Measurements from ENCODE around the gene CFD. TPM values are rescaled to one million over a fixed set of nuclear protein-coding genes. Genes with fewer than 3 reads are reported as not detected.

The CFD gene
- polyA plus RNA-seq, 1 donor from 2014 or later: 5.3 TPM

- TF ChIP-seq SMC3 (conservative IDR thresholded peaks at IDR 0.05; ENCODE audit: poor library complexity) (no peak), MXI1 (conservative IDR thresholded peaks at IDR 0.05; ENCODE audit: poor library complexity, severe bottlenecking) (no peak), TAF1 (IDR thresholded peaks at IDR 0.05; ENCODE audit: low read depth) (no peak), CTCF (IDR thresholded peaks at IDR 0.05; ENCODE audit: poor library complexity, severe bottlenecking) (no peak), REST (IDR thresholded peaks at IDR 0.05; ENCODE audit: borderline replicate concordance) (no peak), POLR2AphosphoS5 (IDR thresholded peaks at IDR 0.05) (no peak), RAD21 (conservative IDR thresholded peaks at IDR 0.05) (no peak), EZH2 (IDR thresholded peaks at IDR 0.05; ENCODE audit: borderline replicate concordance, insufficient read depth, low read length, poor library complexity, severe bottlenecking) (no peak), EP300 (conservative IDR thresholded peaks at IDR 0.05; ENCODE audit: poor library complexity, severe bottlenecking) (no peak)
- Histone ChIP-seq H3K4me2 (ENCODE audit: low read length) (no peak overlapping the region), H4K20me1 (ENCODE audit: insufficient read depth) (no peaks in the 10 kb centered on the region)
These were observed 8.5 kb downstream of the CFD start for GRCh38 chr19:867855-868457.

GRCh38 chr19:868458-869244 is 9.2 kb downstream of the CFD start:
- no peak overlapping the region for H3K27ac ChIP-seq (ENCODE audit: low read length)
- no peaks in the 10 kb centered on the region for H3K27me3 ChIP-seq (ENCODE audit: insufficient read depth, low read depth, low read length)
- H3K9ac ChIP-seq (ENCODE audit: low read length): no peak overlapping the region
- H3K9me3 ChIP-seq (ENCODE audit: low read length): no peaks in the 10 kb centered on the region
- no peaks in the 10 kb centered on the region for H3F3A ChIP-seq (ENCODE audit: insufficient read depth, low read length, poor library complexity, severe bottlenecking)
- no peak overlapping the region for H2AFZ ChIP-seq (ENCODE audit: low read depth, low read length)
- H3K4me3 ChIP-seq (ENCODE audit: low read length): no peak overlapping the region
- H3K9me2 ChIP-seq (ENCODE audit: insufficient read depth, low read length): no peaks in the 10 kb centered on the region
- no peaks in the 10 kb centered on the region for H3K79me2 ChIP-seq (replicated peaks; ENCODE audit: insufficient read depth, low read length)
- TF ChIP-seq EZH2 (IDR thresholded peaks at IDR 0.05; ENCODE audit: borderline replicate concordance, insufficient read depth, low read length, poor library complexity, severe bottlenecking): no peak
- TF ChIP-seq POLR2AphosphoS5 (IDR thresholded peaks at IDR 0.05): no peak
- TF ChIP-seq EP300 (conservative IDR thresholded peaks at IDR 0.05; ENCODE audit: poor library complexity, severe bottlenecking): no peak
- no peak for TF ChIP-seq REST (IDR thresholded peaks at IDR 0.05; ENCODE audit: borderline replicate concordance)
- TF ChIP-seq MXI1 (conservative IDR thresholded peaks at IDR 0.05; ENCODE audit: poor library complexity, severe bottlenecking): no peak
- no peak for TF ChIP-seq TAF1 (IDR thresholded peaks at IDR 0.05; ENCODE audit: low read depth)
- no peak for TF ChIP-seq CTCF (IDR thresholded peaks at IDR 0.05; ENCODE audit: poor library complexity, severe bottlenecking)
- no peak for TF ChIP-seq RAD21 (conservative IDR thresholded peaks at IDR 0.05)
- TF ChIP-seq SMC3 (conservative IDR thresholded peaks at IDR 0.05; ENCODE audit: poor library complexity): no peak
- no peak overlapping the region for H3K4me2 ChIP-seq (ENCODE audit: low read length)
- no peaks in the 10 kb centered on the region for H4K20me1 ChIP-seq (ENCODE audit: insufficient read depth)
- no peaks in the 10 kb centered on the region for H3K36me3 ChIP-seq (ENCODE audit: insufficient read depth, low read length)

More at GRCh38 chr19:867855-868457, 8.5 kb downstream of the CFD start:
- Histone ChIP-seq H3K9me3 (ENCODE audit: low read length) (no peaks in the 10 kb centered on the region), H3K79me2 (replicated peaks; ENCODE audit: insufficient read depth, low read length) (no peaks in the 10 kb centered on the region), H3K27ac (ENCODE audit: low read length) (no peak overlapping the region), H3F3A (ENCODE audit: insufficient read depth, low read length, poor library complexity, severe bottlenecking) (no peaks in the 10 kb centered on the region), H2AFZ (ENCODE audit: low read depth, low read length) (no peak overlapping the region), H3K36me3 (ENCODE audit: insufficient read depth, low read length) (no peaks in the 10 kb centered on the region), H3K9ac (ENCODE audit: low read length) (no peak overlapping the region), H3K9me2 (ENCODE audit: insufficient read depth, low read length) (no peaks in the 10 kb centered on the region), H3K27me3 (ENCODE audit: insufficient read depth, low read depth, low read length) (no peaks in the 10 kb centered on the region), H3K4me3 (ENCODE audit: low read length) (no peak overlapping the region)
